OCI-LY7 (cell line): Measurements from ENCODE around the gene ZNF300. TPM values are rescaled to one million over a fixed set of nuclear protein-coding genes. Genes with fewer than 3 reads are reported as not detected.
"Not testable (repeated sequence)": the region's sequence is repeated elsewhere in the genome, so short reads cannot be mapped to it uniquely, and the experiment has no call there.

Experiments
- BruUV-seq: library from RNA; stranded (reverse); fragments of 400-500 nt; replicated peaks from 2 replicates; lab custom pipeline; 2021; lab: Mats Ljungman, UMichigan
- CTCF ChIA-PET: fragments of 300-600 bp; sonication (Branson Sonifier 250); formaldehyde crosslinking; loops from one replicate; lab custom pipeline; 2022; ENCODE audit warnings: antibody characterized with exemption; ENCODE audit not compliant: unreplicated experiment; lab: Charles Lee
- POLR2A ChIA-PET: fragments of 300-600 bp; sonication (Branson Sonifier 250); formaldehyde crosslinking; loops from one replicate; lab custom pipeline; 2022; ENCODE audit warnings: antibody characterized with exemption; lab: Charles Lee
- DNase-seq: peaks from one replicate; pipeline ENCODE4 v3.0.0-alpha.2; 2015; ENCODE audit warnings: low spot score
- H2AFZ ChIP-seq: fragments of 200-600 bp; sonication (generic), shearing (Covaris generic); 2 replicates; pipeline ENCODE4 v1.6.1; 2014; ENCODE audit warnings: mild to moderate bottlenecking, antibody characterized with exemption, low read length, moderate library complexity
- H3K27ac ChIP-seq: fragments of 200-600 bp; sonication (generic); 2 replicates; pipeline ENCODE4 v1.5.1; 2014; ENCODE audit warnings: mixed run types, low read depth, mild to moderate bottlenecking, moderate library complexity, low read length, inconsistent platforms; ENCODE audit not compliant: poor library complexity, severe bottlenecking
- H3K36me3 ChIP-seq: fragments of 200-600 bp; sonication (generic); 2 replicates; pipeline ENCODE4 v1.6.1; 2014; ENCODE audit warnings: mild to moderate bottlenecking, antibody characterized with exemption, low read length, moderate library complexity, mixed read lengths; ENCODE audit not compliant: insufficient read depth
- H3K4me1 ChIP-seq: fragments of 200-600 bp; sonication (generic); 2 replicates; pipeline ENCODE4 v1.5.1; 2014; ENCODE audit warnings: mild to moderate bottlenecking, low read length; ENCODE audit not compliant: insufficient read depth, poor library complexity, severe bottlenecking
- H3K4me2 ChIP-seq: fragments of 200-600 bp; sonication (generic); 2 replicates; pipeline ENCODE4 v1.6.1; 2014; ENCODE audit warnings: mild to moderate bottlenecking, low read length
- H3K4me3 ChIP-seq: fragments of 200-600 bp; sonication (generic); 2 replicates; pipeline ENCODE4 v1.5.1; 2014; ENCODE audit warnings: mild to moderate bottlenecking, low read depth, low read length; ENCODE audit not compliant: poor library complexity, severe bottlenecking
- H3K79me2 ChIP-seq: fragments of 200-600 bp; sonication (generic); 2 replicates; pipeline ENCODE4 v1.6.1; 2016; ENCODE audit warnings: low read depth, mild to moderate bottlenecking, low read length, moderate library complexity, mixed read lengths; ENCODE audit not compliant: insufficient read depth
- H3K9me2 ChIP-seq: fragments of 200-600 bp; sonication (generic); 2 replicates; pipeline ENCODE4 v1.6.1; 2016; ENCODE audit warnings: mild to moderate bottlenecking, low read length, mixed read lengths; ENCODE audit not compliant: insufficient read depth
- H3K9me3 ChIP-seq: fragments of 200-600 bp; sonication (generic); 2 replicates; pipeline ENCODE4 v1.6.1; 2014; ENCODE audit warnings: mild to moderate bottlenecking, mixed run types, low read length, mixed read lengths
- H4K20me1 ChIP-seq: fragments of 200-600 bp; sonication (generic); 2 replicates; pipeline ENCODE4 v1.6.1; 2014; ENCODE audit warnings: mild to moderate bottlenecking, antibody characterized with exemption, low read length, moderate library complexity, mixed read lengths; ENCODE audit not compliant: insufficient read depth
- EZH2phosphoT487 ChIP-seq: fragments of 200-600 bp; sonication (generic); IDR thresholded peaks from 2 replicates; pipeline ENCODE4 v1.6.1; 2018; ENCODE audit warnings: low read depth, borderline replicate concordance, mild to moderate bottlenecking, mixed run types, antibody characterized with exemption, low read length, moderate library complexity, mixed read lengths
- intact Hi-C: fragments of 100-400 bp; cut with micrococcal nuclease; formaldehyde crosslinking; loops from one replicate; pipeline ENCODE4 v1.10.0; 2022; ENCODE audit not compliant: unreplicated experiment
- total RNA-seq, 2 experiments: library from RNA; depleted of rRNA in 1 of 2; stranded (reverse); fragments of >200 nt in 1 of 2; shearing (Covaris generic) in 1 of 2; gene quantifications; 2 replicates each; pipeline ENCODE4 v1.2.3, GENCODE V29; 2014 to 2022
- TF ChIP-seq, protein P1 (sequence below): fragments of 200-600 bp; sonication (generic); conservative IDR thresholded peaks from 2 replicates; pipeline ENCODE4 v1.5.1; 2014; ENCODE audit warnings: mild to moderate bottlenecking, antibody characterized with exemption, low read length, moderate library complexity, mixed read lengths

ZNF300 gene
- total RNA-seq, 2 experiments from 2014 or later: not detected

DNA sequence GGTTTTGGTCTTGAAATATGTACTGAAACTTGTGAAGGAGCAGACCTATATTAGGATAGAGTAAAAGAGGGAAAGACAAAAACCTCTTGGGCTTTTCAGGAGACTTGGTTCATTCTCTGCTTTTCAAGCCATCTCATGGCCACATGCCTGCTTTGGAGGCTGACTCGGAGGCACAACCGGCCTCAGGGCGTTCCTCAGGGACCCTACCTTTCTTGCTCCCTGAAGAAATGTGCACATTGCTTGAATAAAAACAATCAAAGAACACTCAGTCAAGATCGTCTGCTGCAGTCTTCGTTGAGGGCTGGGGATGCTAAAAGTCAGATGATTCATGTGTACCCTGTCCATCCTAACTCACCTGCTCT lies 57.5 kb downstream of the ZNF300 start:
- Histone ChIP-seq H3K4me3 (no peak overlapping the region), H3K9me2 (no peaks in the 10 kb centered on the region), H3K79me2 (no peaks in the 10 kb centered on the region), H3K36me3 (no peaks in the 10 kb centered on the region), H3K4me1 (peaks cover 5% of the 10 kb centered on the region), H3K4me2 (no peak overlapping the region), H4K20me1 (no peaks in the 10 kb centered on the region), H2AFZ (no peak overlapping the region), H3K27ac (no peak overlapping the region), H3K9me3 (no peaks in the 10 kb centered on the region)
- no peak for DNase-seq
- TF ChIP-seq, protein P1, sequence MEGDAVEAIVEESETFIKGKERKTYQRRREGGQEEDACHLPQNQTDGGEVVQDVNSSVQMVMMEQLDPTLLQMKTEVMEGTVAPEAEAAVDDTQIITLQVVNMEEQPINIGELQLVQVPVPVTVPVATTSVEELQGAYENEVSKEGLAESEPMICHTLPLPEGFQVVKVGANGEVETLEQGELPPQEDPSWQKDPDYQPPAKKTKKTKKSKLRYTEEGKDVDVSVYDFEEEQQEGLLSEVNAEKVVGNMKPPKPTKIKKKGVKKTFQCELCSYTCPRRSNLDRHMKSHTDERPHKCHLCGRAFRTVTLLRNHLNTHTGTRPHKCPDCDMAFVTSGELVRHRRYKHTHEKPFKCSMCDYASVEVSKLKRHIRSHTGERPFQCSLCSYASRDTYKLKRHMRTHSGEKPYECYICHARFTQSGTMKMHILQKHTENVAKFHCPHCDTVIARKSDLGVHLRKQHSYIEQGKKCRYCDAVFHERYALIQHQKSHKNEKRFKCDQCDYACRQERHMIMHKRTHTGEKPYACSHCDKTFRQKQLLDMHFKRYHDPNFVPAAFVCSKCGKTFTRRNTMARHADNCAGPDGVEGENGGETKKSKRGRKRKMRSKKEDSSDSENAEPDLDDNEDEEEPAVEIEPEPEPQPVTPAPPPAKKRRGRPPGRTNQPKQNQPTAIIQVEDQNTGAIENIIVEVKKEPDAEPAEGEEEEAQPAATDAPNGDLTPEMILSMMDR: no peak
- ChIA-PET POLR2A (interaction anchor here (0.6 kb wide), 1 partner anchor 64 kb away, joined by 8 read pairs; no protein-coding TSS in a partner anchor), CTCF (no interaction called here)
- no TSS peak for BruUV-seq
- intact Hi-C loops: loop anchor here (1.0 to 2.0 kb wide), 3 partner anchors 46 to 389 kb away; no protein-coding TSS in a partner anchor

GRCh38 chr5:150846654-150847333 lies 58.0 kb downstream of the ZNF300 start:
- H3K9me2 ChIP-seq: no peaks in the 10 kb centered on the region
- intact Hi-C loops: loop anchor here (1.0 to 2.0 kb wide), 3 partner anchors 45 to 388 kb away; no protein-coding TSS in a partner anchor
- no peaks in the 10 kb centered on the region for H3K36me3 ChIP-seq
- no peaks in the 10 kb centered on the region for H4K20me1 ChIP-seq
- H3K79me2 ChIP-seq: no peaks in the 10 kb centered on the region
- H3K9me3 ChIP-seq: no peaks in the 10 kb centered on the region
- POLR2A ChIA-PET: interaction anchor here (0.8 kb wide), 1 partner anchor 382 kb away, joined by 3 read pairs; no protein-coding TSS in a partner anchor
- CTCF ChIA-PET: no interaction called here
- no peak overlapping the region for H3K4me3 ChIP-seq
- no TSS peak for BruUV-seq
- H3K27ac ChIP-seq: no peak overlapping the region
- no peak for TF ChIP-seq EZH2phosphoT487
- TF ChIP-seq, protein P1: peak; percentile 81
- DNase-seq: peak; percentile 77
- peaks cover 5% of the 10 kb centered on the region for H3K4me1 ChIP-seq
- H3K4me2 ChIP-seq: no peak overlapping the region
- H2AFZ ChIP-seq: no peak overlapping the region; the same call in 1 of the 2 replicates

- H4K20me1 ChIP-seq, H3K79me2 ChIP-seq, H3K36me3 ChIP-seq, DNase-seq, H3K9me2 ChIP-seq, BruUV-seq, H3K4me2 ChIP-seq, H3K9me3 ChIP-seq, H3K27ac ChIP-seq, CTCF ChIA-PET, H3K4me3 ChIP-seq, H3K4me1 ChIP-seq, H2AFZ ChIP-seq: not testable (repeated sequence)
- intact Hi-C loops: loop anchor here (2.0 kb wide), 1 partner anchor 387 kb away; no protein-coding TSS in a partner anchor
- POLR2A ChIA-PET: interaction anchor here (0.8 kb wide), 1 partner anchor 382 kb away, joined by 3 read pairs; no protein-coding TSS in a partner anchor
Observed at GRCh38 chr5:150846308-150846653, 58.5 kb downstream of the ZNF300 start, which contains the start of gene IRGM. TSS of gene IRGM (plus strand) at chr5:150846521. CDS start at chr5:150848124, 1,603 bp downstream.

- H4K20me1 ChIP-seq, intact Hi-C loops, H3K79me2 ChIP-seq, H3K9me2 ChIP-seq, H3K27ac ChIP-seq, H3K4me3 ChIP-seq, H3K36me3 ChIP-seq, DNase-seq, BruUV-seq, H3K9me3 ChIP-seq, H3K4me1 ChIP-seq, POLR2A ChIA-PET, H3K4me2 ChIP-seq, H2AFZ ChIP-seq: not testable (repeated sequence)
- CTCF ChIA-PET: interaction anchor here (0.6 kb wide), 1 partner anchor 686 kb away, joined by 3 read pairs; no protein-coding TSS in a partner anchor
Observed at GRCh38 chr5:150845185-150845859, 59.5 kb downstream of the ZNF300 start.
